HG03354 (cell line): ENCODE measurements around the gene SCFD2.

Source experiments
- ATAC-seq: cut with Tn5 transposase; IDR thresholded peaks from one replicate; pipeline ENCODE4 v1.9.1; 2021; ENCODE audit warnings: mild to moderate bottlenecking; ENCODE audit not compliant: unreplicated experiment, poor library complexity, severe bottlenecking

Gene SCFD2

DNA sequence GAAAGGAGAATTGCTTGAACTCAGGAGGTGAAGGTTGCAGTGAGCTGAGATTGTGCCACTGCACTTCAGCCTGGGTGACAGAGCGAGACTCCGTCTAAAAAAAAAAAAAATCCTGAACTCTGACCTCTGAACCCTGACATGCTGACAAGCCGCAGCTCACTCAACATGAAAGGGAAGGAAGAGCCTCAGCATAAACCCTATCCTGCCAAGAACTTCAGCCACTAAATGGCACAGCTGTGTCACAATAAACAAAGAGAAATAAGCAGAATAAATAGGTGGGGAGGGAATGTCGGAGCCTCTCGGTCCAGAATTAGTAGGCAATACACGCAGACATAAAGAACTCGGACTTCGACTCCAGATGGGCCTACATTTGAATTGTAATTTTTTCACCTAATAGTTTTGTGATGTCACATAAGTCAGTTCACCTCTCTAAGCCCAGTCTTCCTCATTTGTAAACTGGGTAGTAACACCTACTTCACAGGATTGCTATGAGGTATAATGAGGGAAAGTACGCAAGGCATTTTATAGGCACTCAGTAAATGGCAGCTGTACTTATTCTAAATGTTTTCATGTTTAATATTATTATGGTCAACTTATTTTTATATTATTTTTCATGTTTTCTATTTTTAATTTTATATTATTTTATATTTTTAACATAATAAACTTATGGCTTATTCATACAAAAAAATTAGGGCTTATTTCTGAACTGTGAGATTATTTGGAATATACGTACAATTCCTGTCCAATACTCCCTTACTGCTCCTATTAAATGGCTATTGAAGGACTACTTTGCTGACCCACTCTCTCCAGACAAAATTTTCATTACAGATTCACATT lies 243.4 kb downstream of the SCFD2 start:
- no peak for ATAC-seq

DNA sequence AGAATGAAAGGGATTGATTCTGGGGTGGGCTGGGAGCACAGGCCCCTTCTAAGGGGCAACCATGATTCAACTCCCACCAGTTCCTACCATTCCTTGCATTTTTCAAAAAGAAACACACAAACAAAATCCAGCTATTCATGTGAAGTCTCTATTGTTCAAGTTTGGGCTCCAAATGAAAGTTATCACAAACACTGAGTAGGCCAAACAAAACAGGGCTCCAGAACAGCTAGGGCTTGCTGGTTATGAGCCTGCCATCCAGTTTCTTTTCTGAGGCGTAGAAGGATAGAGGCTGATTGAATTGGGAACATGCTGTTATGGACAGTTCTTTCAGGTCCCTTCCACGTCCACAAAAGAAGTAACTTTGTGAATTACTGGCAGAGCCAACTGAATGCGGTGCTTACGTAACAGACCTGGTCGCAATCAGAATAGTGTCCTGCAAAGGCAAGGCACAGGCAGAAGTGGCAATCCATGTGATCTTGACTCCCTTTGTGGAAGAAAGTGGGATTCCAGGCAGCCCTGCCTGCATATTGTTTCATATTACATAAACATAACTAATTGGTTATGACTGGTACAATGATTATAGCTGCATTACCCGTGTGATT lies 244.5 kb downstream of the SCFD2 start:
- no peak for ATAC-seq

DNA sequence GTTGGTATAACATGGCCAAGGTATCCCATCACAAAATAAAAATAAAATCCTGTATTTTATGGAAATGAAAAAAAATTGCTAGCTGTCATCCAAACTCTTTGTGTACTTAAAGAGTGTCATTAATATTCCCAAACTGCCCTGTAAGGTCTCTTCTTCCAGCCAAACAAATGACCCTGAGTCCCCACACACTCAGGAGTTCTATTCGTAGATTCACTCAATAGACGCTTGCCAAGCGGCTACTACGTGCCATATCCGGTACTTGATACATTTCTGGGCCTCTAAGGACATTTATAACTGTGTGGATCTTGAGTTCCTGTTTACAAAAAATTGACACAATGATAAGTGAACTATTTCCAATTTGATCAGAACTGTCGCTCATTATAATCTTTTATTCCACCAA lies 245.1 kb downstream of the SCFD2 start:
- ATAC-seq: no peak

DNA sequence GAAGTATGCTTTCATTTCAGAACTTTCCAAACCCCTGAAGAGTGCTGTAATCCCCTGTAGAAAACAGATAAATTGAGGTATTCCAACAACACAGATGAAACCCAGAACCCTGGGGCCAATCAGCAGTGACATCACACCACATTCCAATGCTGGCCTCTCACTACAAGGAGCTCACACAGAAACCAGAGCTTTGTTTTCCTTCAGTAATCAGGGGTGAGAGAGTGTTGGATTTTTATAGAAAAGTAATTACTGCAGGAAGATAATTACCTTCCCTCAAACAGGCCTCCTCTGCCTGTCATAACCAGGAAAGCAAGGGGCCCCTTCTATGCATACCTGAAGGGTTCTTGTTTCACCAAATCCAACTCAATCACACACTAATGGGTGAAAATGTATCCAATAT lies 246.2 kb downstream of the SCFD2 start:
- ATAC-seq: no peak

DNA sequence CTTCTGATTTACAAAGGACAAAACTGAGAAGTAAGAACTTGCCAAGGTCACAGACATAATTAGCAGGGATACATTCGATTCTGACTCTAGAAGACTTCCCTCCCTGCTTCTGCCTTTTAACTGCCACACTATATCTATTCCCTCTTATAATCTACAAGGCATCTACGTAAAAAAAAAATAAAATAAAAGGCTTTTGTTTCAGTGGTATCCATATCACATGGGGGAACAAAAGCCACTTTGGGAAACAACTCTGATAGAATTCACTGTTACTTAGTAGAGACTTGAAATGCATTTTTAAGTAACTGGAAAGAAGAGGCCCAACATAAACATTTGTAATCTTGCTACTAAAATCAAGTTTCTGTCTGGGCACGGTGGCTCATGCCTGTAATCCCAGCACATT lies 247.2 kb downstream of the SCFD2 start:
- no peak for ATAC-seq

DNA sequence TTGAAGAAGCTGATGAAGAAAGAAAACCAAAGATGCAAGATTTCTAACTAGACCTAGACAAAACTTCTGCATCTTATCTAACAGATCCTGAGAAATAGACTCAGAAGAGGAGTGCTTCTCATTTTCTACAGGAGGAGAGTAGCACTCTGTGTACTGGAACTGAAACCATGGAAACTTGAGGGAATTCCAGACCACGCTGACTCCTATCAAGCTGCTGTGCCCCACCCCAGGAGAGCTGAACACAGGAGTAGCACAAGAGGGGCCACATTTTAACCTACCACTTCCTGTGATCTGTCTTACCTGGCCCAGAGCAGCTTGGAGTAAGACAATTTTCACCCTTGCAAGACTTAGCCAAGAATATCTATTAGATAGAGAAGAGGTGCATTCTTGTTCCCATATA lies 248.9 kb downstream of the SCFD2 start:
- no peak for ATAC-seq

DNA sequence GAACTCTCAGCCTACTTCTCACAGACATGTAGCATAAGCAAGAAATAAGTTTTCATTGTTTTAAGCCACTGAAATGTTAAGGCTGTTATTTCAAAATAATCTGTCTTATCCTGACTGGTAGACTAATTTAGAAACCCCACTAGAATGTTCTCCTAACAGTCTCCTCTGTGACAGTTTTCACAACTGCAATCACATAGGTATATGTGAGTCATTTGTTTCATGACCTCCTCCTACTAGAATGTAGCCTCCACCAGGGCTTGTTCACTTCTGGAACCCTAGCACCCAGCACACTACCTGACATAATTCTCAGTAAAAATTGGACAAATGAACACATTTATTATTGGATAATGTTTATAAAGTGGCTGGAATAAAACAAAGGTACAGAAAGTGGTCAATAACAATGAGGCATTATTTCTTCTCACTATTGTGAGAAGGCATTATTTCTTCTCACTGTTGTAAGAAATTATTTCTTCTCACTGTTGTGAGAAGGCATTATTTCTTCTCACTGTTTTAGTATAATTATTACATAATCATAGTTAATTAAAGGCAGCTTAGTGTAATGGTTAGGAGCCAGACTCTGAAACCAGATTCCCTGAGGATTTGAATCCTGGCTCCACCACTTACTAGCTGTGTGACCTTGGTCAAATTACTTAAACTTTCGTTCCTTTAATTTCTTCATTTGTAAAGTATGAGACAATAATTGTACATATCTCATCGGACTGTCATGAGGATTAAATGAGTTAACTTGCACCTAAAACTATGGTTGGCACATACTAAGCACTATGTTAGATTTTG lies 252.2 kb downstream of the SCFD2 start:
- no peak for ATAC-seq

DNA sequence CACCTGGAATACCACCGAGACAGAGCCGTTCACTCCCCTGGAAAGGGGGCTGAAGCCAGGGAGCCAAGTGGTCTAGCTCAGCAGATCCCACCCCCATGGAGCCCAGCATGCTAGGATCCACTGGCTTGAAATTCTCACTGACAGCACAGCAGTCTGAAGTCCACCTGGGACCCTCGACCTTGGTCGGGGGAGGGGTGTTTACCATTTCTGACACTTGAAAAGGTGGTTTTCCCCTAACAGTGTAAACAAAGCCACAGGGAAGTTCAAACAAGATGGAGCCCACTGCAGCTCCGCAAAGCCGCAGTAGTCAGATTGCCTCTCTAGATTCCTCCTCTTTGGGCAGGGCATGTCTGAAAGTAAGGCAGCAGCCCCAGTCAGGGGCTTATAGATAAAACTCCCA lies 260.5 kb downstream of the SCFD2 start:
- ATAC-seq: no peak

DNA sequence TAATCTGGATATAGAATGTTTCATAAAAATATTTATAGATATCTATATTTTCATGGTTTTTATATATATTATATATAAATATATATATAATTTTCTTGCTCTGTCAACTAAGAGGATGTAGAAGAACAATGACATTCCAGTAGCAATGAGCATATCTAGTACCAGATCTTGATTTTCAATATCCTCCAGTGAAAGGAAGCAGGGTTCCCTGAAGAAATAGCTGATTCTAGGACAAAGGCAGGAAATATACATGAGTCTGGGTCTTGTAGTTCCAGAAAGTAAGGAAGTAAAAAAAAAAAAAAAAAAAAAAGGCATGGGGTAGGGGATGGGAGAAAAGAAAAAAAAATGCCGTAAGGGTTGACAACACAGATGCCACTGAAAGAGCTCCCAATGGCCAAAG lies 262.4 kb downstream of the SCFD2 start:
- ATAC-seq: no peak

DNA sequence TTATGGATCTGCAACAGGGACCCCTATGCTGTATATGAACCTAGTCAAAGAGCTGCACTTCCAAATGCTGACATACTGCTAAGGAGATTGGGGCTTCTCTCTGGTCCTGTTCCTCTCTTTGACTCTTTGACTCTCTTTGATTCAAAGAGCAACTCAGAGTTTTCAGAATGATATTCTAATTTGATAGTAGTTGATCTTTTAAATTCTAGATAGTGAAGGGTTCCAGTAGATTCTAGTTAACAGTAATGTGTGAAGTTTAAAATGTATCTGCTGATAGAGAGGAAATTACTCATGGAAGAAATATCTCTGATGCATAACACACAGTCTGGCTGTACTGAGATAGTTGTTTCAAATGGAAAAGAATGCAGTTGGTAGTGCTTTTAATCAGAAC lies 264.7 kb downstream of the SCFD2 start:
- ATAC-seq: no peak

DNA sequence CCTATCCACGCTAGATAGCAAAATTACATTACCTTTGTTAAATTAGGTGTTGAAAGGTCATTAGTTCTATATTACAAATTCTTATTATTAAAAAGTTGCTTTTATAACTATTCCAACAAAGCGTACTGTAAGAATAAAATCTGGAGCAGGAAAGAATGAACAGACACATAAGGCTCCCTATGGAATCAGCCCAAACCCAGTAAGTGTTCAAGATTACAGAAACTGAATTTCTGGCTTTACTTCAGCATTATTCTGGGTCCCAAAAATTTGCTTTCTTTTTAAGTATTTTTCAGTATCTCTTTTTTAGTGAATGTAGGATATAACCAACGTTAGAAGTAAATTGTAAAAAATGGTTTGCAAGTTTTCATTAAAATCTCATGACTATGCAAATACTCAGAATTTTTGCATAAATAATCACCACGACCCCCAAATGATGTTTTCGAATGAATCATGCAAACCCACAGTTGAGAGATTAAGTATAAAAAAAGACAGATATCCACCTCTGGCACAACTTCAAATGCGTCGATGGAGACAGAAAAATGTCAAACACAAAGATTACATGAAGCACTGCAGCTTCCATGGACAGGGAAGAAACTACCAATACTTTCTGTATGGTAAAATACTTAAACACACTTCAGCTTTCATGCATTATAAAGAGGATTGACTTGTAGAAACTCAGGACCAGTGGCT lies 265.2 kb downstream of the SCFD2 start:
- ATAC-seq: no peak

DNA sequence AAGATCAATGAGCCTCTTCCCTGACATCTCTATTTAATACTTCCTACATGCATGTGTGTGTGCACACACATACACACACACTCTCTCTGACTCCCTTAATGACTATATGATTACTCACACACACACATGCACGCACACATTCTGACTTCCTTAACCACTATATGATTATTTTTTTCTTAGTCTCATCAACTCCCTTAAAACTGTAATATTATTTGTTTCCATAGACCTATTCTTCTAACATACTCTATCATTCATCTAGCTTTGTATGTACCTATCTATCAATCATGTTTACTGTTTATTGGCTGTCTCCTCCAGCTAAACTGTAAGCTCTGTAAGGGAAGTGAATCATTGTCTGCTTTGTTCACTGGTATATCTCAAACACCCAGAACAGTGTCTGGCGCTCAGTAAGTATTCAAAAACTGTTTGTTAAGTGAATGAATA lies 267.2 kb downstream of the SCFD2 start:
- ATAC-seq: no peak

DNA sequence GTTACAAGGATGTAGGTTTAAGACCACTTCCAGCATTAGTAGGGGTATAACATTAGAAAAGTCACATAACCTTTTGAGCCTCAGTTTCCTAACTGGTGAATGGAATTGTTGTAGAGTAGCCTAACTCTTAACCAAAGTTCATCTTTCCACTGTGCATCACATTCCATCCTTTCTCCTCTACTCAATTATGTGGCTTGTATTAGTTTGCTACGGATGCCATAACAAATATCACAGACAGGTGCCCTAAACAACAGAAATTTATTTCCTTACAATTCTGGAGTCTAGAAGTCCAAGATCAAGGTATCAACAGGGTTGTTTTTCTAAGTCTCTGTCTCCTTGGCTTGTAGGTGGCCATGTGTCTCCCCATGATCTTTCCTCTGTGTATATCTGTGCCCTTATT lies 271.8 kb downstream of the SCFD2 start:
- no peak for ATAC-seq

DNA sequence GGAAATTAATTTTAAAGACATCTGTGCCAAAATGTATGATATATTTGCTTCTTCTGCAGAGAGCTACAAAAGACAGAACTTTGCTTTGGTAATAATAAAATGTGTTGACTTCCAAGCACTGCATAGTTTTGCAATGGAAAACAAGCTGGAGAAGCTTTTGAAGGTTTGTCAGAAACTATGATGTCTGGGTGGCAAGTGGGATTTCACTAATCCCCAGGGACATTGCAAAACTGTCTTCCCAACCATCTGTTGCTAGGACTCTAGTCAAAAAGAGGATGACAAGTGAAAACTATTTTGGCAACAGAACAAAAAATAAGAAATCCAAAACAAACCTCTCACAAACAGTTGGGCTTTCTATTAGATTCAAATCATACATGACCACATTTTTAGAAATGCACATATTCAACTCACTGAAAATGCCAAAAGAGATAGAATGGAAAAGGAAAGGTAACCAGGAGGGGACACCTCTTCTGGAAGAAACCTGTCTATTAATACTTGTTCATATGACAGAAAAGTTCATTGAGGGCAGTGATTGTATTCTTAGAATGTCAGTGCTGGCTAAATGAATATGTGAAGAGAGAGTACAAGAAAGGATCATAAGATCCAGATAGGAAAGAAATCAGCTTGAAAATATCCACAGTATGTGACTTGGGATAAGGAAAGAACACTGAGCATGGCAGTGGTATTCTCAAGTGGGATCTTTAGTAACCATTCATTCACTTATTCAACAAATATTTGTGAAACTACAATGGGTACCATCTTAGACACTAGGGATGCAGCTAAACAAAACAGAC lies 275.7 kb downstream of the SCFD2 start:
- no peak for ATAC-seq

DNA sequence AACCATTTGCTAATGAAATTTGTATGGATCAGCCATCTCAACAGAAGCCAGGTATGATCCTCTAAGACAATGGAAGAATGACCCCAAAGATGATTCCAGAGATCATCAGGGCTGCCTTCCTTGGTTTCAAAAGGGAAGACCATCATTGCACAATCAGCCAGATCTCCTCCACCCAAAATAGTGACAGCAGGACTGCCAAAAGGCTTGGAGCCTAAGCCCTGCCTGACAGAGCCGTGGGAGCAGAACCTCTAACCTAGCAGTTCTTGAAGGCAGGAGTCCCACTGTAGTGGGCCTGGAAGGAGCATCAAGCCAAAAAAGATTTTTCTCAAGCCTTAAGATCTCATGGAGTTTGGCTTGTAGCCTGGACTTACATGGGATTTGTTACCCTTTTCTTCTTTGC lies 277.7 kb downstream of the SCFD2 start:
- no peak for ATAC-seq

DNA sequence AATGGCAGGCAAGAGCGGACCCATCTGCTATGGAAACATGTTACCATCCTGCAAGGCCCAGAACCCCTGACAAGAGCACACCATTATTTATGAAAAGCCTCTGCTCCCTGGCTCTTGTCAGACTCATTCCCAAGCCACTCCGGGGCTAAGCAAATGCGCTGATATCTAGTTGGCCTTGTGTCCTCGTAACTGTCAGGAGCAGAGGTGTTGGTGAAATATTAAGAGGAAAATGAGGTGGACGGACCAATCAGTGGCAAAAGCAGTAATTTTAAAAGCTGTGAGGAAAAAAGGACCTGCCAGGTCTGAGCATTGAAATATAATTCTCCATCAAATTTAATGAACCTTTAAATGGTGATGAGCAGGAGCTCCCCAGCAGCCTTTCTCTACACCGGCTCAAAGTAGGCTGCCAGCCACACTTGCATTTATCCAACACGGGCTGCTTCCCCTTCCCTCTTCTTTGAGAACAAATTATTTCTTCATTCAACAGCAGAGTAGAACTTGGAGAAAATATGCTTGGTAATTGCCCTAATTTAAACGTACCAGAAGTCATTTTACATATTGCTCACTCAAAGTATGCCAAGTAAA lies 289.4 kb downstream of the SCFD2 start:
- no peak for ATAC-seq

DNA sequence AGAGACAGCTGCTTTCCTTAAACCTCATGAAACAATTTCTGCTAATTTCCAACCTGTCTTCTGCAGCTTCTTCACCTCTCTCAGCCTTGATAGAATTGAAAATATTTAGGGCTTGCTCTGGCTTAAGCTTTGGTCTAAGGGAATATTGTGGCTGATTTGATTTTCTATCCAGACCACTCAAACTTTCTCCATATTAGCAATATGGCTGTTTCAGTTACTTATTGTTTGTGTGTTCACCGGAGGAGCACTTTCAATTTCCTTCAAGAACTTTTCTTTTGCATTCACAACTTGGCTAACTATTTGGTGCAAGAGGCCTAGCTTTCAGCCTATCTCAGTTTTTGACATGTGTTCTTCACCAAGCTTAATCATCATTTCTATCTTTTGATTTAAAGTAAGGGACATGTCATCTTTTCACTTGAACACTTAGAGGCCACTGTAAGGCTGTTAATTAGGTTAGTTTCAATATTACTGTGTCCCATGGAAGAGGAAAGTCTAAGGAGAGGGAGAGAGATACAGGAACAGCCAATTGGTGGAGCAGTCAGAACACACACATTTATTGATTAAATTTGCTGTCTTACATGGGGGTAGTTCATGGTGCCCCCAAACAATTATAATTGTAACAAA lies 290.6 kb downstream of the SCFD2 start:
- ATAC-seq: no peak

DNA sequence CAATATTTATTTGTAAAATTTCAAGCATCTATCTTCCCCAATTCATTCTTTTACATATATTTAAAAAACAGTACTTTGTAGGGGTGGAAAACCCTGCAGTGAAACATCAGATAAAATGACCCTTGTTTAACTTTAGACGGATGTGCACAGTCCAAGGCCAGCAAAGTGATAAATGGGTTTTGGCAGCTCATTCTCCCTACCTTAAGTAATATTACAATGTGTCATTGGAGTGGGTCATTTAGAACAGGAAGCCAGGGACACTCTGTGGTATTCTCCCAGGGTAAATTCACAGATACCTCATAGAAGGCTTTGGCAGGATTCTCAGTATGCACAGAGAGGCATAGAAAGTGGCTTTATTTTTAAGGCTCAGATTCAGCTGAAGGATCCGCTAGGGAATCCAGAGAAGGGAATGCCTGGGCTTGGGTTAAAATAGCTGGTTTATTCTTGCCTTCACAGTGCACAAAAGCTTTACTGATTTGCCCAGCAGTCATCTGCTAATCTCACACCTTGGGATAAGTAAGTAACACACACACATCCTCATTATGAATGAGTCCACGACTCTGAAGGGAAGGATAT lies 297.0 kb downstream of the SCFD2 start:
- ATAC-seq: no peak
